Measurements from ENCODE around the gene ABCC12.
"Not testable (repeated sequence)": the region's sequence is repeated elsewhere in the genome, so short reads cannot be mapped to it uniquely, and the experiment has no call there.

ABCC12 gene

GRCh38 chr16:48193846-48194245 lies 38.1 kb upstream of the ABCC12 start:
- no peak for TF ChIP-seq CTCF (IDR thresholded peaks at IDR 0.05; ENCODE audit: insufficient read depth, low read depth, low read length, missing control alignments)
- no peak overlapping the region for H3K4me3 ChIP-seq (ENCODE audit: low read length)
- DNase-seq (ENCODE audit: low read depth): no peak

DNA sequence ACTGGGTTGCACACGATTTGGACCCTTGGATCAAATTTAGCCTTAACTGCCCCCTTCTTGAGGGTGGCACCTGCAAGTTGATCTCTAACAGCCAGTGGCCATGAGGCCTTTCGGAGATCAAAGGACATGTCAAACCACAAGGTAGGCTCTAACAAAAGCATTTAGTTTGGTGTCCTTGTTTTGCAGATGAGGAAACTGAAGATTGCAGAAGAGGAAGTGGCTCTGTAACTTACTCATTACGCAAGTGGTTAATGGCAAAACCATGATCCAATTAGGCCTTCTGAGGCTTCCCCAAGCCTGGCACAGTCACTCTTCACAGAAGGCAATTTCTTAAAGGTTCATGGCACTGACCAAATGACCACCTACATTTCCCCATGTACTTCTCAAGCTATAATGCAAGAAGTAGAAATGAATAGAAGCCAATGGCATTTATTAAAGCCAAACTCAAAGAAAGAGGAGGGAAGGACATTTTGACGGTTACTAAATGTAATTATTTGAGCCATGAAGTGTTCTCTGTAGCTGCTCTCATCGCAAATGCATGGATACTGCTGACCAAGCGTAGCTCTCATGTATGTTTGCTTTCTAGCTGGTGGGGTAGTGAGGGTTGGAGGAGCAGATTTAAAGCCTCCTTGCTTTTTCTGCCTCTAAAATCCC lies 32.8 kb upstream of the ABCC12 start:
- peak; percentile 44 for DNase-seq (ENCODE audit: low read depth)
- no peak overlapping the region for H3K4me3 ChIP-seq (ENCODE audit: low read length)
- TF ChIP-seq CTCF (IDR thresholded peaks at IDR 0.05; ENCODE audit: insufficient read depth, low read depth, low read length, missing control alignments): no peak

DNA sequence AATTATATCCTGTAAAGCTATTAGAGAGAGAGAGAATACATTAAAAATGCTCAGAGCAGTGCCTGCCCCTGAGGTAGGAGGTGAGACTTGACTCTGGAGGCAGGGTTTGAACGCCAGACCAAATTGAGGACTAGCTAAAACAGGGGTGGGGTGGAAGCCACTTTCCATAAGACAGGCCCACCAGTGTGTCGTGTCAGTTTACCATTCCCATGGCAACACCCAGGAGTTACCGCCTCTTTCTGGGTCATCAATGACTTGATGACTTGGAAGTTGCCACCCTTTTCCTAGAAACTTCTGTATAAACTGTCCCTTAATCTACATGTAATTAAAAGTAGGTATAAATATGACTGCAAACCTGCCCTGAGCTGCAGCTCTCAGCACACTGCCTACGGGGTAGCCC lies 32.0 kb upstream of the ABCC12 start:
- no peak for TF ChIP-seq CTCF (IDR thresholded peaks at IDR 0.05; ENCODE audit: insufficient read depth, low read depth, low read length, missing control alignments)
- H3K4me3 ChIP-seq (ENCODE audit: low read length): no peak overlapping the region
- no peak for DNase-seq (ENCODE audit: low read depth)

DNA sequence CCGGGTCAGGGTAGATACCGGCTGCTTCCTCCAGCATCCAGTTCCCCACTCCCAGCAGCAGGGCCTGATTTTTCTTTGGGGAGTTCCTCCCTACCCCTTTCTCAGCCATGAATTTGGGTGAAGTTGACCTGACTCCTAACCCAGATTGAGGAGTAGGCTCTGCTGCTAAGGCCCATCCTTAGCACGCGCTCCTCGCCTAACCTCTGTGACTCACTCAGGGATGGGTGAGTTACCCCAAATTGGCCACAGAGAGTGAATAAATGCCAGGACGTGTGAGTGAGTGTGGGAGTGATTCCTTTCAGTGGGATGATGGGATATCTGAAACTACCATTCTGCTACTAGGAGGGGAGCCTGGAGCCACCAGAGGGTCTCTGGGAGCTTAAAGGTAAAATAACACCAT lies 28.9 kb upstream of the ABCC12 start:
- peak; percentile 38 for DNase-seq (ENCODE audit: low read depth)
- TF ChIP-seq CTCF (IDR thresholded peaks at IDR 0.05; ENCODE audit: insufficient read depth, low read depth, low read length, missing control alignments): no peak
- no peak overlapping the region for H3K4me3 ChIP-seq (ENCODE audit: low read length)

- no peak overlapping the region for H3K4me3 ChIP-seq (ENCODE audit: low read length)
- no peak for TF ChIP-seq CTCF (IDR thresholded peaks at IDR 0.05; ENCODE audit: insufficient read depth, low read depth, low read length, missing control alignments)
- no peak for DNase-seq (ENCODE audit: low read depth)
These were observed 27.3 kb upstream of the ABCC12 start for GRCh38 chr16:48182979-48183537.

GRCh38 chr16:48181746-48182520 lies 26.1 kb upstream of the ABCC12 start:
- DNase-seq (ENCODE audit: low read depth): peak; percentile 34
- H3K4me3 ChIP-seq (ENCODE audit: low read length): not testable (repeated sequence)

GRCh38 chr16:48180868-48181480 lies 25.2 kb upstream of the ABCC12 start:
- no peak for DNase-seq (ENCODE audit: low read depth)
- no peak for TF ChIP-seq CTCF (IDR thresholded peaks at IDR 0.05; ENCODE audit: insufficient read depth, low read depth, low read length, missing control alignments)
- H3K4me3 ChIP-seq (ENCODE audit: low read length): no peak overlapping the region
